Chondrocyte (in vitro differentiated cells): Measurements from ENCODE around the gene ESPNL. TPM values are rescaled to one million over a fixed set of nuclear protein-coding genes. Genes with fewer than 3 reads are reported as not detected.

Source experiments
- DNase-seq: peaks from one replicate; pipeline ENCODE4 v3.0.0; 2021; ENCODE audit warnings: mixed read lengths, low spot score
- H3K27ac Mint-ChIP-seq: one replicate; pipeline ENCODE4 v1.8.0; 2021; ENCODE audit warnings: mild to moderate bottlenecking, moderate library complexity, mixed read lengths; ENCODE audit not compliant: unreplicated experiment
- H3K27me3 Mint-ChIP-seq: 2 replicates; pipeline ENCODE4 v1.8.0; 2021; ENCODE audit warnings: low read depth, mixed read lengths
- H3K36me3 Mint-ChIP-seq: 2 replicates; pipeline ENCODE4 v1.8.0; 2021; ENCODE audit warnings: low read depth, mixed read lengths
- H3K4me1 Mint-ChIP-seq: 2 replicates; pipeline ENCODE4 v1.8.0; 2021; ENCODE audit warnings: low read depth, mild to moderate bottlenecking, mixed read lengths
- H3K4me3 Mint-ChIP-seq: one replicate; pipeline ENCODE4 v1.8.0; 2021; ENCODE audit warnings: mild to moderate bottlenecking, moderate library complexity, mixed read lengths; ENCODE audit not compliant: unreplicated experiment
- H3K9me3 Mint-ChIP-seq: 2 replicates; pipeline ENCODE4 v1.8.0; 2021; ENCODE audit warnings: low read depth, mixed read lengths
- total RNA-seq: library from RNA; stranded (reverse); gene quantifications from 3 replicates; pipeline ENCODE4 v1.2.1, GENCODE V29; 2021
- TF ChIP-seq, protein P1 (sequence below): fragments of 200-600 bp; sonication (generic); IDR thresholded peaks from 2 replicates; pipeline ENCODE4 v1.5.0; 2021; ENCODE audit warnings: antibody characterized with exemption, mild to moderate bottlenecking, moderate library complexity

The ESPNL gene
- total RNA-seq, 1 donor from 2014 or later, result 0.07 TPM

GRCh38 chr2:238102865-238103264 is 2.7 kb downstream of the ESPNL start:
- Mint-ChIP-seq H3K36me3 (no peaks in the 10 kb centered on the region), H3K4me3 (no peak overlapping the region), H3K4me1 (no peaks in the 10 kb centered on the region), H3K27ac (no peak overlapping the region), H3K9me3 (no peaks in the 10 kb centered on the region), H3K27me3 (no peaks in the 10 kb centered on the region)
- DNase-seq, result no peak
- TF ChIP-seq, protein P1, sequence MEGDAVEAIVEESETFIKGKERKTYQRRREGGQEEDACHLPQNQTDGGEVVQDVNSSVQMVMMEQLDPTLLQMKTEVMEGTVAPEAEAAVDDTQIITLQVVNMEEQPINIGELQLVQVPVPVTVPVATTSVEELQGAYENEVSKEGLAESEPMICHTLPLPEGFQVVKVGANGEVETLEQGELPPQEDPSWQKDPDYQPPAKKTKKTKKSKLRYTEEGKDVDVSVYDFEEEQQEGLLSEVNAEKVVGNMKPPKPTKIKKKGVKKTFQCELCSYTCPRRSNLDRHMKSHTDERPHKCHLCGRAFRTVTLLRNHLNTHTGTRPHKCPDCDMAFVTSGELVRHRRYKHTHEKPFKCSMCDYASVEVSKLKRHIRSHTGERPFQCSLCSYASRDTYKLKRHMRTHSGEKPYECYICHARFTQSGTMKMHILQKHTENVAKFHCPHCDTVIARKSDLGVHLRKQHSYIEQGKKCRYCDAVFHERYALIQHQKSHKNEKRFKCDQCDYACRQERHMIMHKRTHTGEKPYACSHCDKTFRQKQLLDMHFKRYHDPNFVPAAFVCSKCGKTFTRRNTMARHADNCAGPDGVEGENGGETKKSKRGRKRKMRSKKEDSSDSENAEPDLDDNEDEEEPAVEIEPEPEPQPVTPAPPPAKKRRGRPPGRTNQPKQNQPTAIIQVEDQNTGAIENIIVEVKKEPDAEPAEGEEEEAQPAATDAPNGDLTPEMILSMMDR, result no peak

- DNase-seq, result no peak
- Mint-ChIP-seq H3K4me3 (no peak overlapping the region), H3K27ac (no peak overlapping the region), H3K9me3 (no peaks in the 10 kb centered on the region), H3K27me3 (no peaks in the 10 kb centered on the region), H3K36me3 (no peaks in the 10 kb centered on the region), H3K4me1 (peaks cover 6% of the 10 kb centered on the region)
- TF ChIP-seq, protein P1, result no peak
These were observed 3.5 kb downstream of the ESPNL start for GRCh38 chr2:238103465-238104225.

- Mint-ChIP-seq H3K27me3 (no peaks in the 10 kb centered on the region), H3K36me3 (no peaks in the 10 kb centered on the region), H3K4me1 (peaks cover 12% of the 10 kb centered on the region), H3K4me3 (no peak overlapping the region), H3K9me3 (no peaks in the 10 kb centered on the region), H3K27ac (no peak overlapping the region)
- TF ChIP-seq, protein P1, result no peak
- no peak for DNase-seq
These were observed 4.1 kb downstream of the ESPNL start for GRCh38 chr2:238104226-238104690.

- DNase-seq, result no peak
- H3K27ac Mint-ChIP-seq, result no peak overlapping the region
- TF ChIP-seq, protein P1, result no peak
These were observed 4.7 kb downstream of the ESPNL start for GRCh38 chr2:238104691-238105371.

DNA sequence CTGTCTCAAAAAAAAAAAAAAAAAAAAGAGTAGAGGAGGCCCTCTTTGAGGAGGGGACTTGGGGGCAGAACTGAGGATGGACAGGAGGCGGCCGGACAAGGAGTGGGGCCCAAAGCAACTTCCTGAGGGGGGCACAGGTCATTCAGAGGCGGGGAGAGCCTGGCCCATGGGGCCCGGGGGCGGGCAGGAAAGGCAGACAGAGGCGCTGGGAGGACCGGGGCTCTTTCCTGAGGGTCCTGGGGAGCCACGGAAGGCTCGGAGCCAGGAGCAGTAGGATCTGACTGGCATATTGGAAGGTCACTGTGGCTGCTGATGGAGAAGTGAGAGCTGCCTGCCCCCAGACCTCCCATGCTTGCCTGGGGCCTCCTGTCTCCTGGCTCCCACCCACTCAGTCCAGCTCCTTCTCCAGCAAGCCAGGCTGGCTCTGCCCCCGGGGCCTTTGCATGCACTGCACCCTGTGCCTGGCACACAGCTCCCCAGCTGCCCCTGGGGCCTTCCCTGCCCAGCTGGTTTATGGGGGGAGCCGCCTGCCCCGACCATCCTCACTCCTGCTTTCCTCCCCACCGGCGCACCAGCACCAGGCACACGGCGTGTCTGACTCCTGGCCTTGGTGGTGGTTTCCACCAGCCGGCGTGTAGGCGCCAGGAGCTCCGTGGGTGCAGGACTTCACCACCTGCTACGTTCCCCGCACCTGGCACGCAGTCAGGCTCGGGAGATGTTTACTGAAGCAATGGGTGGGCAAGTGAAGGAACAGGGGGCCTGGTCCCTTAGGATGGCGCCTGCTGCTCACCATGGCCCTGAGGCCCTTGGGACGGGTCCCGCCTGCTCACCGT is 5.6 kb downstream of the ESPNL start:
- Mint-ChIP-seq H3K36me3 (no peaks in the 10 kb centered on the region), H3K27me3 (no peaks in the 10 kb centered on the region), H3K9me3 (no peaks in the 10 kb centered on the region), H3K4me1 (peaks cover 13% of the 10 kb centered on the region), H3K4me3 (no peak overlapping the region), H3K27ac (no peak overlapping the region)
- TF ChIP-seq, protein P1, result no peak
- DNase-seq, result no peak

More at GRCh38 chr2:238104691-238105371, 4.7 kb downstream of the ESPNL start:
- Mint-ChIP-seq H3K36me3 (no peaks in the 10 kb centered on the region), H3K4me1 (peaks cover 13% of the 10 kb centered on the region), H3K4me3 (no peak overlapping the region), H3K27me3 (no peaks in the 10 kb centered on the region), H3K9me3 (no peaks in the 10 kb centered on the region)
